K562 (cell line): ENCODE data around the gene CSRP2. TPM values are rescaled to one million over a fixed set of nuclear protein-coding genes. Genes with fewer than 3 reads are reported as not detected.

Experiments
- ATAC-seq: fragments of 200-7000 bp; cut with Tn5 transposase; 3 replicates; pipeline ENCODE4 v1.9.1; 2020; ENCODE audit warnings: moderate library complexity
- BruUV-seq: library from RNA; stranded (reverse); fragments of 400-500 nt; replicated peaks from 2 replicates; lab custom pipeline; 2021; lab: Mats Ljungman, UMichigan
- CTCF ChIA-PET: fragments of 300-600 bp; formaldehyde crosslinking; extraction: SDS; loops from one replicate; lab custom pipeline; 2021; ENCODE audit warnings: low intra/inter-chr PET ratio; lab: Yijun Ruan, JAX
- POLR2A ChIA-PET: fragments of 300-600, 350-650 bp; sonication (Branson Sonifier 250); formaldehyde crosslinking; extraction: SDS; loops from one replicate; lab custom pipeline; 2021; ENCODE audit warnings: antibody characterized with exemption, inconsistent platforms; lab: Yijun Ruan, JAX
- DNase-seq, 4 experiments: peaks; one replicate each; pipeline versions ENCODE4 v3.0.0 to v3.0.0-alpha.2; 2011 to 2018; ENCODE audit warnings: low spot score in 3 of 4, mixed read lengths in 3 of 4; ENCODE audit errors: extremely low read depth in 1 of 4
- FAIRE-seq: peaks from 2 replicates; lab custom pipeline; 2011; peaks lifted over from hg19 to GRCh38; lab: Jason Lieb, UNC
- H2AFZ ChIP-seq: 2 replicates; pipeline ENCODE4 v1.6.0; 2011; ENCODE audit warnings: low read depth, low read length, control low read depth, inconsistent platforms
- H3K27ac ChIP-seq: fragments of 200-600 bp; 3 replicates; pipeline ENCODE4 v1.8.0; 2011; ENCODE audit warnings: low read depth, mild to moderate bottlenecking, control low read depth, inconsistent platforms, low read length, moderate library complexity, mixed read lengths; ENCODE audit errors: extremely low read depth
- H3K27me3 ChIP-seq, 2 experiments: fragments of 300-600 bp in 1 of 2; 2 replicates in 1 of 2; 3 replicates in 1 of 2; pipeline versions ENCODE4 v1.6.0 to v1.8.0; 2011; ENCODE audit warnings: inconsistent platforms in 2 of 2, low read length in 2 of 2, mild to moderate bottlenecking in 1 of 2, mixed read lengths in 1 of 2, moderate library complexity in 1 of 2; ENCODE audit not compliant: control insufficient read depth in 2 of 2, insufficient read depth in 2 of 2
- H3K36me3 ChIP-seq: fragments of 300-600 bp; 3 replicates; pipeline ENCODE4 v1.8.0; 2011; ENCODE audit warnings: mild to moderate bottlenecking, low read length, inconsistent platforms; ENCODE audit not compliant: control insufficient read depth, insufficient read depth
- H3K4me1 ChIP-seq, 2 experiments: fragments of 200-600 bp in 1 of 2; replicated peaks in 1 of 2; 2 replicates in 1 of 2; 3 replicates in 1 of 2; pipeline versions ENCODE4 v1.5.1 to v1.8.0; 2011; ENCODE audit warnings: inconsistent platforms in 2 of 2, low read length in 2 of 2, mild to moderate bottlenecking in 1 of 2, mixed read lengths in 1 of 2, moderate library complexity in 1 of 2; ENCODE audit not compliant: control insufficient read depth in 2 of 2, insufficient read depth in 2 of 2
- H3K4me2 ChIP-seq: 2 replicates; pipeline ENCODE4 v1.6.1; 2011; ENCODE audit warnings: low read length, control low read depth, inconsistent platforms, mixed read lengths; ENCODE audit not compliant: insufficient read depth
- H3K4me3 ChIP-seq: fragments of 200-600 bp; sonication (generic), shearing (Covaris generic); 2 replicates; pipeline ENCODE4 v1.5.1; 2016; ENCODE audit warnings: control low read depth, inconsistent platforms
- H3K79me2 ChIP-seq: fragments of 200-600 bp; 3 replicates; pipeline ENCODE4 v1.8.0; 2011; ENCODE audit warnings: low read length, inconsistent platforms; ENCODE audit not compliant: control insufficient read depth, insufficient read depth
- H3K9ac ChIP-seq, 2 experiments: 2 replicates each; pipeline versions ENCODE4 v1.6.0 to v1.6.1; 2011; ENCODE audit warnings: low read depth in 2 of 2, low read length in 2 of 2, control low read depth in 1 of 2, inconsistent platforms in 1 of 2, mild to moderate bottlenecking in 1 of 2, mixed read lengths in 1 of 2; ENCODE audit not compliant: insufficient read depth in 1 of 2
- H3K9me1 ChIP-seq: one replicate; pipeline ENCODE4 v1.6.0; 2011; ENCODE audit warnings: inconsistent platforms, mild to moderate bottlenecking, low read length, moderate library complexity; ENCODE audit not compliant: control insufficient read depth, insufficient read depth
- H3K9me3 ChIP-seq: replicated peaks from 2 replicates; pipeline ENCODE4 v1.5.1; 2011; ENCODE audit warnings: low read depth, low read length, inconsistent platforms; ENCODE audit not compliant: control insufficient read depth, insufficient read depth
- H4K20me1 ChIP-seq: replicated peaks from 2 replicates; pipeline ENCODE4 v1.6.1; 2011; ENCODE audit warnings: low read length, inconsistent platforms, mixed read lengths; ENCODE audit not compliant: control insufficient read depth, insufficient read depth
- ARHGAP35 ChIP-seq: fragments of 450-650 bp; IDR thresholded peaks from 2 replicates; pipeline ENCODE4 v1.6.1; 2018; ENCODE audit not compliant: partially characterized antibody
- CEBPB ChIP-seq: fragments of 450-650 bp; IDR thresholded peaks from 2 replicates; pipeline ENCODE4 v1.6.1; 2016; ENCODE audit warnings: missing genetic modification characterization, missing compliant biosample characterization
- CHD1 ChIP-seq: fragments of 200-600 bp; sonication (generic); IDR thresholded peaks from one replicate; pipeline ENCODE4 v1.6.1; 2012; ENCODE audit warnings: mild to moderate bottlenecking, moderate library complexity, low read length, inconsistent platforms
- GABPB1 ChIP-seq: sonication (generic); formaldehyde crosslinking; IDR thresholded peaks from 2 replicates; pipeline ENCODE4 v1.8.0; 2022; ENCODE audit warnings: mild to moderate bottlenecking, missing genetic modification reagents
- GTF2E2 ChIP-seq: fragments of 200-800 bp; sonication (Bioruptor generic); IDR thresholded peaks from 2 replicates; pipeline ENCODE4 v1.6.1; 2016; ENCODE audit warnings: missing genetic modification characterization, missing compliant biosample characterization
- PTRF ChIP-seq: fragments of 450-650 bp; IDR thresholded peaks from 2 replicates; pipeline ENCODE4 v1.6.1; 2016; ENCODE audit warnings: mild to moderate bottlenecking, missing genetic modification characterization, missing compliant biosample characterization
- RAD21 ChIP-seq, 2 experiments: fragments of 250-450 bp in 1 of 2; fragments of 450-650 bp in 1 of 2; sonication (Bioruptor Pico) in 1 of 2; formaldehyde crosslinking in 1 of 2; IDR thresholded peaks in 1 of 2; conservative IDR thresholded peaks in 1 of 2; 2 replicates each; pipeline versions ENCODE4 v1.4.0 to v1.8.0; 2020 to 2022; ENCODE audit warnings: mild to moderate bottlenecking in 2 of 2, moderate library complexity in 1 of 2
- ZBTB49 ChIP-seq: sonication (generic); formaldehyde crosslinking; IDR thresholded peaks from 2 replicates; pipeline ENCODE4 v1.8.0; 2022; ENCODE audit warnings: missing genetic modification reagents, mild to moderate bottlenecking, borderline replicate concordance
- ZNF57 ChIP-seq: fragments of 450-650 bp; formaldehyde crosslinking; IDR thresholded peaks from 2 replicates; pipeline ENCODE4 v1.4.0; 2020; ENCODE audit warnings: mild to moderate bottlenecking, moderate library complexity
- ZNF79 ChIP-seq: fragments of 250-450 bp; sonication (Bioruptor Pico); IDR thresholded peaks from 2 replicates; pipeline ENCODE4 v1.4.0; 2020; ENCODE audit warnings: low read depth, mild to moderate bottlenecking, moderate library complexity
- WGBS: fragments of 100-300 bp; shearing (Covaris generic); methylation state at CpG from one replicate; pipeline ENCODE4 v1.1.6; 2016; ENCODE audit warnings: low coverage, mixed read lengths; ENCODE audit not compliant: insufficient coverage; ENCODE audit errors: missing lambda C conversion rate; 5-methylcytosine and 5-hydroxymethylcytosine counted together
- in situ Hi-C: fragments of 300-500 bp; cut with MboI; formaldehyde crosslinking; loops from 4 replicates; pipeline ENCODE4 v1.15.0; 2018; ENCODE audit warnings: inconsistent platforms, mixed read lengths
- intact Hi-C: fragments of 100-400 bp; cut with micrococcal nuclease; formaldehyde crosslinking; loops from 2 replicates; pipeline ENCODE4 v1.14.2; 2022
- polyA plus RNA-seq, 8 experiments: library from polyadenylated mRNA; depleted of rRNA in 4 of 8; stranded (reverse) in 5 of 8; unstranded in 3 of 8; fragments of >200 nt; fragmentation: Nextera tagmentation in 2 of 8; fragmentation: Illumina TruSeq in 1 of 8; extraction: Ambion mirVana in 2 of 8; extraction: Trizol in 1 of 8; gene quantifications; 2 replicates each; pipeline versions ENCODE4 v1.2.1 to v1.2.3, GENCODE V29; 2011 to 2014; ENCODE audit warnings: inconsistent platforms in 1 of 8, missing spikeins in 1 of 8
- total RNA-seq, 7 experiments: library from RNA; depleted of rRNA in 6 of 7; stranded (reverse); fragments of >200 nt in 6 of 7; fragmentation: Illumina TruSeq in 2 of 7; extraction: Trizol in 2 of 7; gene quantifications; 2 replicates each; pipeline versions ENCODE4 v1.2.1 to v1.2.3, GENCODE V29; 2011 to 2021; ENCODE audit warnings: low replicate concordance in 1 of 7

Gene CSRP2
- total and polyA plus RNA-seq, 9 of the 15 experiments (the other 6 are each of a cell fraction or from before 2014, with no cell fraction given) = 0.32 to 6.2 (median 2.3) TPM

- Histone ChIP-seq H3K9me1 (no peaks in the 10 kb centered on the region), H3K79me2 (no peaks in the 10 kb centered on the region), H3K9me3 (no peaks in the 10 kb centered on the region), H3K4me2 (no peak overlapping the region), H3K9ac (no peak overlapping the region), H3K36me3 (peaks cover 51% of the 10 kb centered on the region; the same call in 2 of the 3 replicates), H4K20me1 (no peaks in the 10 kb centered on the region), H3K27ac (no peak overlapping the region), H3K4me3 (no peak overlapping the region), H3K27me3 (no peaks in the 10 kb centered on the region)
- WGBS = 100% methylated on average over 1 of the region's 1 CpG
- in situ Hi-C loops (no loop called here), intact Hi-C loops (no loop called here)
- no peak for FAIRE-seq
- no TSS peak for BruUV-seq
- CTCF ChIA-PET = no interaction called here
- TF ChIP-seq PTRF (tag) = no peak
- TF ChIP-seq CEBPB (tag) = peak; percentile 12; the same call in 1 of the 2 replicates
- no peak for TF ChIP-seq GABPB1 (CRISPR knock-in tag)
- TF ChIP-seq, all 486 proteins: peak for 1
- H2AFZ ChIP-seq = no peak overlapping the region
- no peak for ATAC-seq
- POLR2A ChIA-PET = no interaction called here
- H3K4me1 ChIP-seq = no peaks in the 10 kb centered on the region
- no peak for DNase-seq
Measured at GRCh38 chr12:76811976-76812375, 66.8 kb downstream of the CSRP2 start.

- in situ Hi-C loops (no loop called here), intact Hi-C loops (no loop called here)
- H3K27me3 ChIP-seq = no peaks in the 10 kb centered on the region
- POLR2A ChIA-PET = no interaction called here
- H3K9me3 ChIP-seq = no peaks in the 10 kb centered on the region
- no peak overlapping the region for H3K9ac ChIP-seq
- no peaks in the 10 kb centered on the region for H3K4me1 ChIP-seq
- H3K4me2 ChIP-seq = no peak overlapping the region
- DNase-seq (no peak), FAIRE-seq (no peak), ATAC-seq (no peak)
- 54% methylated on average over 5 of the region's 6 CpGs for WGBS
- no peaks in the 10 kb centered on the region for H3K9me1 ChIP-seq
- H3K27ac ChIP-seq = no peak overlapping the region
- no peaks in the 10 kb centered on the region for H4K20me1 ChIP-seq
- CTCF ChIA-PET = no interaction called here
- no TSS peak for BruUV-seq
- peaks cover 52% of the 10 kb centered on the region for H3K36me3 ChIP-seq
- H3K79me2 ChIP-seq = no peaks in the 10 kb centered on the region
- no peak overlapping the region for H2AFZ ChIP-seq
- H3K4me3 ChIP-seq = no peak overlapping the region
- no peak for TF ChIP-seq ZBTB49 (CRISPR knock-in tag)
- no peak for TF ChIP-seq ARHGAP35
- TF ChIP-seq RAD21 (CRISPR knock-in tag; conservative IDR thresholded peaks at IDR 0.05 in 1 of 2, IDR thresholded peaks at IDR 0.05 in 1 of 2) = no peak
- no peak for TF ChIP-seq ZNF57 (CRISPR knock-in tag)
- no peak for TF ChIP-seq GTF2E2 (tag)
- TF ChIP-seq CHD1 = no peak
- TF ChIP-seq ZNF79 (CRISPR knock-in tag) = no peak
Measured at GRCh38 chr12:76810671-76811419, 68.0 kb downstream of the CSRP2 start.
